Gastrocnemius medialis (tissue), 4 donors: ENCODE measurements around the gene ROCK1.

Experiments
- CTCF ChIP-seq, 5 experiments: fragments of 450-650 bp in 3 of 5; fragments of 200-600 bp in 2 of 5; sonication (generic) in 2 of 5; IDR thresholded peaks in 4 of 5; conservative IDR thresholded peaks in 1 of 5; 1 replicate in 4 of 5; 2 replicates in 1 of 5; pipeline ENCODE4 v1.5.1; 2016 to 2019; ENCODE audit warnings: antibody characterized with exemption in 5 of 5, mild to moderate bottlenecking in 3 of 5, moderate library complexity in 3 of 5
- POLR2A ChIP-seq, 2 donors: fragments of 450-650 bp; IDR thresholded peaks; one replicate each; pipeline ENCODE4 v1.6.1; 2017; ENCODE audit warnings: antibody characterized with exemption in 2 of 2, mild to moderate bottlenecking in 2 of 2, moderate library complexity in 2 of 2

GRCh38 chr18:21069468-21069867 is 42.1 kb downstream of the ROCK1 start:
- TF ChIP-seq POLR2A (IDR thresholded peaks at IDR 0.05) (no peak), CTCF (IDR thresholded peaks at IDR 0.05 in 4 of 5, conservative IDR thresholded peaks at IDR 0.05 in 1 of 5) (no peak)
